OCI-LY1 (cell line): ENCODE results near the gene S100A9.

Experiments used
- H2AFZ ChIP-seq: fragments of 200-600 bp; sonication (generic), shearing (Covaris generic); 2 replicates; pipeline ENCODE4 v1.6.0; 2014; ENCODE audit warnings: antibody characterized with exemption, mild to moderate bottlenecking, low read length
- H3F3A ChIP-seq: fragments of 200-600 bp; sonication (generic), shearing (Covaris generic); 2 replicates; pipeline ENCODE4 v1.6.0; 2014; ENCODE audit warnings: mild to moderate bottlenecking, antibody characterized with exemption, low read length, moderate library complexity; ENCODE audit not compliant: insufficient read depth
- H3K27ac ChIP-seq: fragments of 200-600 bp; sonication (generic); 2 replicates; pipeline ENCODE4 v1.5.1; 2014; ENCODE audit warnings: low read length, mixed run types, mild to moderate bottlenecking, low read depth; ENCODE audit not compliant: poor library complexity, severe bottlenecking
- H3K27me3 ChIP-seq: fragments of 200-600 bp; sonication (generic); 2 replicates; pipeline ENCODE4 v1.6.0; 2014; ENCODE audit warnings: antibody characterized with exemption, mild to moderate bottlenecking, low read length, moderate library complexity; ENCODE audit not compliant: insufficient read depth
- H3K36me3 ChIP-seq: fragments of 200-600 bp; sonication (generic); 2 replicates; pipeline ENCODE4 v1.6.1; 2014; ENCODE audit warnings: mild to moderate bottlenecking, antibody characterized with exemption, low read length, moderate library complexity, mixed read lengths; ENCODE audit not compliant: insufficient read depth
- H3K4me1 ChIP-seq: fragments of 200-600 bp; sonication (generic); 2 replicates; pipeline ENCODE4 v1.5.1; 2014; ENCODE audit warnings: mild to moderate bottlenecking, low read length, moderate library complexity; ENCODE audit not compliant: insufficient read depth, severe bottlenecking
- H3K4me2 ChIP-seq: fragments of 200-600 bp; sonication (generic), shearing (Covaris generic); 2 replicates; pipeline ENCODE4 v1.6.1; 2014; ENCODE audit warnings: low read length
- H3K4me3 ChIP-seq: fragments of 200-600 bp; sonication (generic); 2 replicates; pipeline ENCODE4 v1.5.1; 2014; ENCODE audit warnings: low read length, low read depth, mild to moderate bottlenecking, mixed read lengths; ENCODE audit not compliant: poor library complexity, severe bottlenecking
- H3K79me2 ChIP-seq: fragments of 200-600 bp; shearing (Covaris generic); 2 replicates; pipeline ENCODE4 v1.6.1; 2016; ENCODE audit warnings: mixed run types, low read length, mixed read lengths; ENCODE audit not compliant: insufficient read depth
- H3K9ac ChIP-seq: fragments of 200-600 bp; sonication (generic), shearing (Covaris generic); 2 replicates; pipeline ENCODE4 v1.6.1; 2014; ENCODE audit warnings: mild to moderate bottlenecking, low read length, mixed read lengths
- H3K9me2 ChIP-seq: fragments of 200-600 bp; sonication (generic), shearing (Covaris generic); 2 replicates; pipeline ENCODE4 v1.6.1; 2014; ENCODE audit warnings: low read depth, mild to moderate bottlenecking, low read length, mixed read lengths
- H3K9me3 ChIP-seq: fragments of 200-600 bp; shearing (Covaris generic); 2 replicates; pipeline ENCODE4 v1.6.1; 2014; ENCODE audit warnings: low read length, mixed read lengths
- H4K20me1 ChIP-seq: fragments of 200-600 bp; sonication (generic), shearing (Covaris generic); 2 replicates; pipeline ENCODE4 v1.6.0; 2016; ENCODE audit warnings: mild to moderate bottlenecking, low read length; ENCODE audit not compliant: insufficient read depth
- EZH2 ChIP-seq: fragments of 200-600 bp; sonication (generic), shearing (Covaris generic); IDR thresholded peaks from 2 replicates; pipeline ENCODE4 v1.8.0; 2017; ENCODE audit warnings: borderline replicate concordance, mixed run types, mild to moderate bottlenecking, antibody characterized with exemption, low read length, moderate library complexity, mixed read lengths
- TF ChIP-seq, protein P1 (sequence below): fragments of 200-600 bp; sonication (generic), shearing (Covaris generic); IDR thresholded peaks from 2 replicates; pipeline ENCODE4 v1.5.1; 2017; ENCODE audit warnings: mild to moderate bottlenecking, antibody characterized with exemption, low read length, moderate library complexity, mixed read lengths

Gene S100A9

DNA sequence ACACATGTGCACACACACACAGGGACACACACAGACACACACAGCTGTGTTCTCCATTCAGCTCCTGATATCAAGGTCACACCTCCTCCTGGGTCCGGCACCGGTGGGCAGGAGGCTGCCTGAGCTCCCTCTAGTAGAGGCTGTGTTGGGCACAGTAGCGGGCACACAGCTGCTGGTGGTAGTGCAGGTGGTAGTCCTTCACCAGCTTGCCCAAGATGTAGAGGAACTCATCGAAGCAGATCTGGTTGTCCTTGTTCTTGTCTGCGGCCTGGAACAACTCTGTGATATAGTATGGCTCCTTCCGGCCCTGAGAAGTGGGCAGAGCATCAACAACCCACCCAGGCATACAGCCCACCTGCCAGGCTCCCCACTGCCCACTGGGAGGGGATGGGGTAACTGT, 38.8 kb downstream of the S100A9 start:
- Histone ChIP-seq H4K20me1 (no peaks in the 10 kb centered on the region), H3K27ac (no peak overlapping the region), H3F3A (no peaks in the 10 kb centered on the region), H3K9me2 (no peaks in the 10 kb centered on the region), H3K4me2 (no peak overlapping the region), H3K9me3 (no peaks in the 10 kb centered on the region), H3K79me2 (no peaks in the 10 kb centered on the region), H3K4me3 (no peak overlapping the region), H3K36me3 (no peaks in the 10 kb centered on the region), H3K4me1 (no peaks in the 10 kb centered on the region), H2AFZ (no peak overlapping the region), H3K27me3 (0 out of 2 replicates have a peak, but pooled peaks cover 2% of the 10 kb centered on the region), H3K9ac (no peak overlapping the region)
- TF ChIP-seq, protein P1, sequence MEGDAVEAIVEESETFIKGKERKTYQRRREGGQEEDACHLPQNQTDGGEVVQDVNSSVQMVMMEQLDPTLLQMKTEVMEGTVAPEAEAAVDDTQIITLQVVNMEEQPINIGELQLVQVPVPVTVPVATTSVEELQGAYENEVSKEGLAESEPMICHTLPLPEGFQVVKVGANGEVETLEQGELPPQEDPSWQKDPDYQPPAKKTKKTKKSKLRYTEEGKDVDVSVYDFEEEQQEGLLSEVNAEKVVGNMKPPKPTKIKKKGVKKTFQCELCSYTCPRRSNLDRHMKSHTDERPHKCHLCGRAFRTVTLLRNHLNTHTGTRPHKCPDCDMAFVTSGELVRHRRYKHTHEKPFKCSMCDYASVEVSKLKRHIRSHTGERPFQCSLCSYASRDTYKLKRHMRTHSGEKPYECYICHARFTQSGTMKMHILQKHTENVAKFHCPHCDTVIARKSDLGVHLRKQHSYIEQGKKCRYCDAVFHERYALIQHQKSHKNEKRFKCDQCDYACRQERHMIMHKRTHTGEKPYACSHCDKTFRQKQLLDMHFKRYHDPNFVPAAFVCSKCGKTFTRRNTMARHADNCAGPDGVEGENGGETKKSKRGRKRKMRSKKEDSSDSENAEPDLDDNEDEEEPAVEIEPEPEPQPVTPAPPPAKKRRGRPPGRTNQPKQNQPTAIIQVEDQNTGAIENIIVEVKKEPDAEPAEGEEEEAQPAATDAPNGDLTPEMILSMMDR = no peak
- TF ChIP-seq EZH2 = no peak

DNA sequence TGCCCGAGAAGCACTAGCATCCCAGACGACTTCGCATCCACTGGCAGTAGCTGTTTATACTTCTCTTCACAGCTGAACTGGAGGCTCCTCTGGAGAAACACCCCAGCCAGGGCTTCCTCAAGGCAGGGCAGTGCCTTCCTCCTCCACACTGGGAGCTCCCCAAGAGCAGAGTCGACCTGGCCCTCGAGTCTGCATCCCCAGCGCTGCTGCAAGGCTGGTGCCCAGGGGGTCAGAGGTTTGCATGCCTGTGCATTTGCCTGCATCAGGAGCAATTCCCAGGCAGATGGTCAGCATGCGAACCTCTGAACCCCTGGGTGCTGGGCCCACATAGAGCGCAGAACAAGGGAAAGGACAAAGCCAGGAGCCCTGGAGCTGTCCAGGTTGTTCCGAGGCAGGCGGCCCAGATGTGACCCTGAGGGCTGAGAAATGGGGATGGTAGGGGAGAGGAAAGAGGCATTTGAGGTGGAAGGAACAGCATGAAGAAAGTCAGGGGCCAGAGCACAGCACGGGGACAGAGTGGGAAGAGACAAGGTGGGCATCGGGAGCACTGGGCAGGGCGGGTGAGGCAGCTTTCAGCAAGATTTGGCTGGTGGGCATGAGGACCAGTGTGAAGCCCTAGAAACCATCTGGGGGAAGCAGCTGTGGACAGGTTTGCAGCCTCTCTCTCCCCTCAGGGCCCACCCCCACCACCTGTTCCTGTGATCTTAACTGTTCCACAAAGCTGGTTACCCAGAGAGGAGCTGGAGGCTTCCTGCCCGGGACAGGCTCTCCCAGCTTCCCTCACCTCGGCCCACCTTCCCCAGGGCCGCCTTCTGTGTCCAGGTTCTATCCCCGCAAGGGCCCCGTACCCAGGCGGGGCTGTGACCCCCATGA, 39.6 kb downstream of the S100A9 start:
- Histone ChIP-seq H4K20me1 (no peaks in the 10 kb centered on the region), H3K27ac (no peak overlapping the region), H3K79me2 (no peaks in the 10 kb centered on the region), H3K36me3 (no peaks in the 10 kb centered on the region), H3K4me1 (no peaks in the 10 kb centered on the region), H2AFZ (no peak overlapping the region), H3K9me3 (no peaks in the 10 kb centered on the region), H3F3A (no peaks in the 10 kb centered on the region), H3K4me2 (no peak overlapping the region), H3K4me3 (no peak overlapping the region), H3K9ac (no peak overlapping the region), H3K9me2 (no peaks in the 10 kb centered on the region), H3K27me3 (0 out of 2 replicates have a peak, but pooled peaks cover 3% of the 10 kb centered on the region)
- TF ChIP-seq EZH2 = no peak
- TF ChIP-seq, protein P1 = no peak

DNA sequence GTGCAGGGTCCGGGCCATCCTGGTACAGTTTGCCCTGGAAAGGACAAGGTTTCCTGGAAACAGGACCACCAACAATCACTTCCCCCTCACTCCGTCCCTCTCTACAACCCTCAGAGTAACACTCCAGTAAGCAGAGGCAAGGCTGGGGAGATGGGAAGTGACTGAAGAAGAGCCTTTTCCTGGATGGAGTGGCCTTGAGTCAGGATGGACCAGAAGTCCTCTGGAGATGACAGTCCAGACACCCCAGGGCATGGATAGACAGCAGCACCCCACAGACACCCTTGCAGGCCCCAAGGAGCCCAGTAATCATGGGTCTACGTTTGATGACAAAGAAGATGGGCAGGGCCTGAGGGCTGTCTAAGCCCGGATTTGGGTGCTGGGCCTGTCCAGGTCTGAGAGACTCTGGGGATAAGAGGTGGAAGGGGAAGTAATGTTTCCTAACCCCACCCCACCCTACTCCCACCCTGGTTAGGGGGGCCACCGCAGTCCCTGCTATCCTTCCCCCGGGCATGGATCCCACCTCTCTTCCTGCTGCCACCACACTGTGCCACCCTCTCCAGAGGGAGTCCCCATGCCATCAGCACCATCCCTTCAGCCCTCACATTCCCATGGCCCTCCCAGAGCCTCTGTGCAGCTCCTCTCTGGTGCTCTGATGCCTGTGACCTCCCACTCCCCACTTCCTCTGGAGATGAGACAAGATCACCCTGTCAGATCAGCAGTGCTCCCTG, 40.4 kb downstream of the S100A9 start:
- H3K27me3 ChIP-seq = 0 out of 2 replicates have a peak, but pooled peaks cover 3% of the 10 kb centered on the region
- TF ChIP-seq, protein P1 = no peak
- no peak for TF ChIP-seq EZH2

More for the DNA sequence above, 40.4 kb downstream of the S100A9 start:
- no peak overlapping the region for H3K9ac ChIP-seq
- no peak overlapping the region for H3K4me3 ChIP-seq
- H3K4me2 ChIP-seq = no peak overlapping the region
- no peaks in the 10 kb centered on the region for H3K79me2 ChIP-seq
- no peaks in the 10 kb centered on the region for H3K4me1 ChIP-seq
- H3F3A ChIP-seq = no peaks in the 10 kb centered on the region
- no peaks in the 10 kb centered on the region for H3K36me3 ChIP-seq
- no peaks in the 10 kb centered on the region for H4K20me1 ChIP-seq
- no peaks in the 10 kb centered on the region for H3K9me2 ChIP-seq
- H3K9me3 ChIP-seq = no peaks in the 10 kb centered on the region
- H2AFZ ChIP-seq = no peak overlapping the region
- no peak overlapping the region for H3K27ac ChIP-seq
